Neural cell (in vitro differentiated cells): Measurements from ENCODE around the gene MGAT4B.

ENCODE experiments used
- EP300 ChIP-seq: fragments of 450-650 bp; conservative IDR thresholded peaks from 2 replicates; pipeline ENCODE4 v1.6.1; 2014; ENCODE audit warnings: antibody characterized with exemption, mild to moderate bottlenecking, moderate library complexity; ENCODE audit not compliant: poor library complexity, severe bottlenecking
- EZH2 ChIP-seq: fragments of 200-600, 300-800 bp; shearing (Covaris generic), sonication (generic); IDR thresholded peaks from 2 replicates; pipeline ENCODE4 v1.6.1; 2014; ENCODE audit warnings: antibody characterized with exemption, low read length, borderline replicate concordance, mild to moderate bottlenecking; ENCODE audit not compliant: insufficient read depth, poor library complexity, severe bottlenecking
- POLR2AphosphoS5 ChIP-seq: IDR thresholded peaks from 2 replicates; pipeline ENCODE4 v1.6.1; 2012
- RAD21 ChIP-seq: fragments of 450-650 bp; conservative IDR thresholded peaks from 2 replicates; pipeline ENCODE4 v1.6.1; 2014; ENCODE audit warnings: antibody characterized with exemption, mild to moderate bottlenecking, moderate library complexity
- SMC3 ChIP-seq: fragments of 450-650 bp; conservative IDR thresholded peaks from 2 replicates; pipeline ENCODE4 v1.6.1; 2014; ENCODE audit warnings: antibody characterized with exemption, mild to moderate bottlenecking, moderate library complexity; ENCODE audit not compliant: poor library complexity
- TF ChIP-seq, protein P1 (sequence below): fragments of 450-650 bp; IDR thresholded peaks from 2 replicates; pipeline ENCODE4 v1.5.1; 2014; ENCODE audit warnings: antibody characterized with exemption, mild to moderate bottlenecking, moderate library complexity; ENCODE audit not compliant: poor library complexity, severe bottlenecking
- TF ChIP-seq, protein P2 (sequence below): IDR thresholded peaks from 2 replicates; pipeline ENCODE4 v1.6.1; 2012; ENCODE audit warnings: borderline replicate concordance

DNA sequence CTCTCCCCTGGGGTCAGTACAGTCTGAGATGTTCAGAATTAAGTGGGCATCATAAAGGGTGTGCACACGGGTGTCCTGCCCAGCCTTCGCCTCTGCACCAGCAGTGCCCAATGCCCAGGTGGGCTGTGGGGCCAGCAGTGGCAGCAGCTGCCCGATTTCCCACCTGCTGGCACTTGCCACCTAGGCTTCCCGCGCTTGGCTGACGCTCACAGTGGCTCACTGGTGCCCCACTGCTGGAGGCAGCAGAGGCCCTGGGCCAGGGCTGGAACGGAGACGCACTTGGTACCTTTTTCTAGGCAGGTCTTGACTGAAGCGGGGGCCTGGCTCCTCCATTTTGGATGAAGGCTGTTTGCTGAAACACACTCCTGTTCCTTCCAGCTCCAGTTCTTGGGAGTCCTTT is 35.0 kb upstream of the MGAT4B start:
- TF ChIP-seq, protein P1, sequence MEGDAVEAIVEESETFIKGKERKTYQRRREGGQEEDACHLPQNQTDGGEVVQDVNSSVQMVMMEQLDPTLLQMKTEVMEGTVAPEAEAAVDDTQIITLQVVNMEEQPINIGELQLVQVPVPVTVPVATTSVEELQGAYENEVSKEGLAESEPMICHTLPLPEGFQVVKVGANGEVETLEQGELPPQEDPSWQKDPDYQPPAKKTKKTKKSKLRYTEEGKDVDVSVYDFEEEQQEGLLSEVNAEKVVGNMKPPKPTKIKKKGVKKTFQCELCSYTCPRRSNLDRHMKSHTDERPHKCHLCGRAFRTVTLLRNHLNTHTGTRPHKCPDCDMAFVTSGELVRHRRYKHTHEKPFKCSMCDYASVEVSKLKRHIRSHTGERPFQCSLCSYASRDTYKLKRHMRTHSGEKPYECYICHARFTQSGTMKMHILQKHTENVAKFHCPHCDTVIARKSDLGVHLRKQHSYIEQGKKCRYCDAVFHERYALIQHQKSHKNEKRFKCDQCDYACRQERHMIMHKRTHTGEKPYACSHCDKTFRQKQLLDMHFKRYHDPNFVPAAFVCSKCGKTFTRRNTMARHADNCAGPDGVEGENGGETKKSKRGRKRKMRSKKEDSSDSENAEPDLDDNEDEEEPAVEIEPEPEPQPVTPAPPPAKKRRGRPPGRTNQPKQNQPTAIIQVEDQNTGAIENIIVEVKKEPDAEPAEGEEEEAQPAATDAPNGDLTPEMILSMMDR = no peak
- no peak for TF ChIP-seq SMC3
- TF ChIP-seq POLR2AphosphoS5 = no peak
- TF ChIP-seq, protein P2, sequence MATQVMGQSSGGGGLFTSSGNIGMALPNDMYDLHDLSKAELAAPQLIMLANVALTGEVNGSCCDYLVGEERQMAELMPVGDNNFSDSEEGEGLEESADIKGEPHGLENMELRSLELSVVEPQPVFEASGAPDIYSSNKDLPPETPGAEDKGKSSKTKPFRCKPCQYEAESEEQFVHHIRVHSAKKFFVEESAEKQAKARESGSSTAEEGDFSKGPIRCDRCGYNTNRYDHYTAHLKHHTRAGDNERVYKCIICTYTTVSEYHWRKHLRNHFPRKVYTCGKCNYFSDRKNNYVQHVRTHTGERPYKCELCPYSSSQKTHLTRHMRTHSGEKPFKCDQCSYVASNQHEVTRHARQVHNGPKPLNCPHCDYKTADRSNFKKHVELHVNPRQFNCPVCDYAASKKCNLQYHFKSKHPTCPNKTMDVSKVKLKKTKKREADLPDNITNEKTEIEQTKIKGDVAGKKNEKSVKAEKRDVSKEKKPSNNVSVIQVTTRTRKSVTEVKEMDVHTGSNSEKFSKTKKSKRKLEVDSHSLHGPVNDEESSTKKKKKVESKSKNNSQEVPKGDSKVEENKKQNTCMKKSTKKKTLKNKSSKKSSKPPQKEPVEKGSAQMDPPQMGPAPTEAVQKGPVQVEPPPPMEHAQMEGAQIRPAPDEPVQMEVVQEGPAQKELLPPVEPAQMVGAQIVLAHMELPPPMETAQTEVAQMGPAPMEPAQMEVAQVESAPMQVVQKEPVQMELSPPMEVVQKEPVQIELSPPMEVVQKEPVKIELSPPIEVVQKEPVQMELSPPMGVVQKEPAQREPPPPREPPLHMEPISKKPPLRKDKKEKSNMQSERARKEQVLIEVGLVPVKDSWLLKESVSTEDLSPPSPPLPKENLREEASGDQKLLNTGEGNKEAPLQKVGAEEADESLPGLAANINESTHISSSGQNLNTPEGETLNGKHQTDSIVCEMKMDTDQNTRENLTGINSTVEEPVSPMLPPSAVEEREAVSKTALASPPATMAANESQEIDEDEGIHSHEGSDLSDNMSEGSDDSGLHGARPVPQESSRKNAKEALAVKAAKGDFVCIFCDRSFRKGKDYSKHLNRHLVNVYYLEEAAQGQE = no peak
- TF ChIP-seq EZH2 = no peak
- TF ChIP-seq EP300 = no peak
- TF ChIP-seq RAD21 = no peak
